ENCODE data around the gene GNB3.

Gene GNB3

GRCh38 chr12:6840761-6841515, at the start of gene GNB3:
GNB3 (plus strand) TSS chr12:6840925; CDS start chr12:6841288, 363 bp downstream.
- peaks cover 4% of the 10 kb centered on the region for H3K36me3 Mint-ChIP-seq (ENCODE audit: low read depth)
- H3K9me3 Mint-ChIP-seq, result no peaks in the 10 kb centered on the region
- no peaks in the 10 kb centered on the region for H3K4me1 Mint-ChIP-seq (ENCODE audit: low read depth)

GRCh38 chr12:6791931-6792520, 48.7 kb upstream of the GNB3 start:
- H3K36me3 Mint-ChIP-seq (ENCODE audit: low read depth), result peaks cover 69% of the 10 kb centered on the region
- no peaks in the 10 kb centered on the region for H3K27me3 Mint-ChIP-seq
- DNase-seq, result peak; percentile 61
- peak overlapping the region; percentile 90 for H3K4me3 Mint-ChIP-seq
- peak overlapping the region; percentile 93 for H3K27ac Mint-ChIP-seq
- H3K4me1 Mint-ChIP-seq (ENCODE audit: low read depth), result peaks cover 58% of the 10 kb centered on the region
- no peaks in the 10 kb centered on the region for H3K9me3 Mint-ChIP-seq

More at GRCh38 chr12:6840761-6841515, at the start of gene GNB3:
- H3K27ac Mint-ChIP-seq, result no peak within 1 kb of the TSS
- no peak for DNase-seq
- H3K4me3 Mint-ChIP-seq, result no peak within 1 kb of the TSS
- H3K27me3 Mint-ChIP-seq, result no peaks in the 10 kb centered on the region

DNA sequence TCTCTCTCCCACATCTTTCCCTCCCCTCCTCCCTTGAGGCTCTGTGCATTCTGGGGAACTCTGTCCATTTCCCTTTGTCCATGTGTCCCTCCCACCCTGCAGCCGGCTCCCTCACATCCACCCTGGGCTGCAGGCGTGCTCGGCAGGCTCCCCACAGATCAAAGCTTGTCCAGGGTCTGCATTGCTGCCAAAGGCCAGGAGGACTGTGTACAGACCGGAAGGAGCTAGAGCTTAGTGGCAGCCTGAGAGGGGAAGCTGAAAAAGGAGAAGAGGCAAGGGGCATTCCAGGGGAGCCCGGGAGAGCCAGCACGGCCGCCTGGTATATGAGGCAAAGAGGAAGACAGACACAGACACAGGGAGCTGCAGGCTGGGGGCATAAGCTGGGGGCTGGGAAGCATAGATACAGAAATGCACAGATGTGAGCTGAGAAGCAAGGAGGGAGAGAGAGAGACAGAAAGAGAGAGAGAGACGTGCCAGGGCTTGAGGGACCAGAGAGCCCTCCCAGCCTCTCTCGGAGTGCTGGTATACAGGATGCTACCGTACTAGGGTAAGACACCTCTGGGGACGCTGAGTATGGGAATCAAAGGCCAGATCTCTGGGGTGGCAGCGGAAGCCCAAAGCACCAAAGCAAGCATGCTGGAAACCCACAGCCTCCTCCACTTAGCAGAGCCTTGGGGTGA, 48.1 kb upstream of the GNB3 start:
- peak; percentile 56 for DNase-seq
- Mint-ChIP-seq H3K36me3 (ENCODE audit: low read depth) (peaks cover 75% of the 10 kb centered on the region), H3K27ac (peak overlapping the region; percentile 93), H3K27me3 (no peaks in the 10 kb centered on the region), H3K4me1 (ENCODE audit: low read depth) (peaks cover 58% of the 10 kb centered on the region), H3K9me3 (no peaks in the 10 kb centered on the region), H3K4me3 (peak overlapping the region; percentile 90)

- H3K9me3 Mint-ChIP-seq, result no peaks in the 10 kb centered on the region
- no peak for DNase-seq
- peaks cover 48% of the 10 kb centered on the region for H3K4me1 Mint-ChIP-seq (ENCODE audit: low read depth)
- H3K27ac Mint-ChIP-seq, result peak overlapping the region; percentile 66
- H3K27me3 Mint-ChIP-seq, result no peaks in the 10 kb centered on the region
- no peak overlapping the region for H3K4me3 Mint-ChIP-seq
- H3K36me3 Mint-ChIP-seq (ENCODE audit: low read depth), result peaks cover 89% of the 10 kb centered on the region
Measured at GRCh38 chr12:6795088-6795487, 45.6 kb upstream of the GNB3 start.

- DNase-seq, result no peak
- Mint-ChIP-seq H3K4me3 (no peak overlapping the region), H3K9me3 (no peaks in the 10 kb centered on the region), H3K36me3 (ENCODE audit: low read depth) (peaks cover 84% of the 10 kb centered on the region), H3K27me3 (no peaks in the 10 kb centered on the region), H3K4me1 (ENCODE audit: low read depth) (peaks cover 47% of the 10 kb centered on the region), H3K27ac (no peak overlapping the region)
Measured at GRCh38 chr12:6796576-6796975, 44.1 kb upstream of the GNB3 start.

DNA sequence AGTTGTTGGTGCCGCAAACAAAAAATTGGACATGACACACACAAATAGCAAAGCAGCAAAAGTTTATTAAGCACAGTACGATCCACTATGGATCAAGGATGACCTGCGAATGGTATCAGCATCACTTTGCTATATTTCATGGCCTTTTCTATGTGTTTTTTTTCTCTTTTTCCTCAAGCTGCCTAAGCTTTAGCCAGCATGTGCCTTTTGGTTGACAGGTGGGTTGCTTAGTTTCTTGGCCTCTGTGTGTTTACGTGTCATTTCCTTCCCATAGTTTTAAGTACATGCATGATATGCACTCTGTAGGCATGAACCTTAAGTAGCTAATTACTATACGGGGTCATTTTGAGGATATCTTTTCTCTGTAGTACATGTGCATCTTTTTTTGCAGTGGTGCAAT, 41.6 kb upstream of the GNB3 start:
- Mint-ChIP-seq H3K27me3 (no peaks in the 10 kb centered on the region), H3K27ac (peak overlapping the region; percentile 11), H3K9me3 (no peaks in the 10 kb centered on the region), H3K4me1 (ENCODE audit: low read depth) (peaks cover 29% of the 10 kb centered on the region), H3K36me3 (ENCODE audit: low read depth) (peaks cover 78% of the 10 kb centered on the region), H3K4me3 (no peak overlapping the region)
- no peak for DNase-seq

DNA sequence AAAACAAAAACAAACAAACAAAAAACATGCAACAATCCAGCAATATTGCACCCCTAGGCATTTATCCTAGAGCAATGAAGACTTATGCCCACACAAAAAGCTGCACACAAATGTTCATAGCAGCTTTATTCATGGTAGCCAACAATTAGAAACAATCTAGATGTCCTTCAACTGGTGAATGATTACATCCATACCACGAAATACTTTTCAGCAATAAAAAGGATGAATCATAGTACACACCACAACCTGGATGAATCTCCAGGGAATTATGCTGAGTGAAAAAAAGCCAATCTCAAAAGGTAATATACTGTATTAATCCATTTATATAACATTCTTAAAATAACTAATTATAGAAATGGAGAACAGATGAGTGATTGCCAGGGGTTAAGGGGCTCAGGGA, 33.6 kb upstream of the GNB3 start:
- Mint-ChIP-seq H3K4me3 (no peak overlapping the region), H3K27me3 (no peaks in the 10 kb centered on the region), H3K9me3 (no peaks in the 10 kb centered on the region), H3K36me3 (ENCODE audit: low read depth) (peaks cover 50% of the 10 kb centered on the region), H3K4me1 (ENCODE audit: low read depth) (peaks cover 17% of the 10 kb centered on the region), H3K27ac (no peak overlapping the region)
- no peak for DNase-seq

- Mint-ChIP-seq H3K36me3 (ENCODE audit: low read depth) (peaks cover 46% of the 10 kb centered on the region), H3K9me3 (no peaks in the 10 kb centered on the region), H3K4me1 (ENCODE audit: low read depth) (peaks cover 17% of the 10 kb centered on the region), H3K27me3 (no peaks in the 10 kb centered on the region), H3K4me3 (no peak overlapping the region), H3K27ac (peak overlapping the region; percentile 35)
- no peak for DNase-seq
Measured at GRCh38 chr12:6809056-6809455, 31.7 kb upstream of the GNB3 start.

- Mint-ChIP-seq H3K9me3 (no peaks in the 10 kb centered on the region), H3K27ac (peak overlapping the region; percentile 31)
Measured at GRCh38 chr12:6810758-6811157, 30.0 kb upstream of the GNB3 start.

GRCh38 chr12:6813363-6813762, 27.4 kb upstream of the GNB3 start:
- no peak overlapping the region for H3K27ac Mint-ChIP-seq
- DNase-seq, result no peak
- H3K4me3 Mint-ChIP-seq, result no peak overlapping the region
- peaks cover 15% of the 10 kb centered on the region for H3K4me1 Mint-ChIP-seq (ENCODE audit: low read depth)
- no peaks in the 10 kb centered on the region for H3K9me3 Mint-ChIP-seq
- no peaks in the 10 kb centered on the region for H3K27me3 Mint-ChIP-seq
- peaks cover 62% of the 10 kb centered on the region for H3K36me3 Mint-ChIP-seq (ENCODE audit: low read depth)

More at GRCh38 chr12:6810758-6811157, 30.0 kb upstream of the GNB3 start:
- H3K27me3 Mint-ChIP-seq, result no peaks in the 10 kb centered on the region
- H3K36me3 Mint-ChIP-seq (ENCODE audit: low read depth), result peaks cover 52% of the 10 kb centered on the region
- peaks cover 15% of the 10 kb centered on the region for H3K4me1 Mint-ChIP-seq (ENCODE audit: low read depth)
- H3K4me3 Mint-ChIP-seq, result no peak overlapping the region
- DNase-seq, result no peak

GRCh38 chr12:6816598-6816997, 24.1 kb upstream of the GNB3 start:
- H3K36me3 Mint-ChIP-seq (ENCODE audit: low read depth), result peaks cover 63% of the 10 kb centered on the region

DNA sequence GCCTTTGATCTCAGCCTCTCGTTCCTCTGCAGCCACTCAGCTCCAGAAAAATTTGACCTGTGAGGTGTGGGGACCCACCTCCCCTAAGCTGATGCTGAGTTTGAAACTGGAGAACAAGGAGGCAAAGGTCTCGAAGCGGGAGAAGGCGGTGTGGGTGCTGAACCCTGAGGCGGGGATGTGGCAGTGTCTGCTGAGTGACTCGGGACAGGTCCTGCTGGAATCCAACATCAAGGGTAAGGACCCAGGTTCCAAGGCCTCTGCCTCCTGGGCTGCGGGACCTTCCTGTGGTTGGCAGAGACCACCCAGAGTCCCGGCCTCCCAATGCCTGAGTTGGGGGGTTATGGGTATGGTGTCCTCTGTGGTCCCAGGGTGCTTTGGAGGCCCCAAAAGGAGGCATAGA, 23.6 kb upstream of the GNB3 start:
- no peak overlapping the region for H3K27ac Mint-ChIP-seq
- H3K9me3 Mint-ChIP-seq, result no peaks in the 10 kb centered on the region
- H3K4me3 Mint-ChIP-seq, result no peak overlapping the region
- DNase-seq, result no peak
- peaks cover 10% of the 10 kb centered on the region for H3K27me3 Mint-ChIP-seq
- peaks cover 12% of the 10 kb centered on the region for H3K4me1 Mint-ChIP-seq (ENCODE audit: low read depth)
- peaks cover 63% of the 10 kb centered on the region for H3K36me3 Mint-ChIP-seq (ENCODE audit: low read depth)

More at GRCh38 chr12:6816598-6816997, 24.1 kb upstream of the GNB3 start:
- Mint-ChIP-seq H3K4me1 (ENCODE audit: low read depth) (peaks cover 8% of the 10 kb centered on the region), H3K27me3 (peaks cover 6% of the 10 kb centered on the region), H3K27ac (no peak overlapping the region), H3K4me3 (no peak overlapping the region), H3K9me3 (no peaks in the 10 kb centered on the region)
- DNase-seq, result no peak

DNA sequence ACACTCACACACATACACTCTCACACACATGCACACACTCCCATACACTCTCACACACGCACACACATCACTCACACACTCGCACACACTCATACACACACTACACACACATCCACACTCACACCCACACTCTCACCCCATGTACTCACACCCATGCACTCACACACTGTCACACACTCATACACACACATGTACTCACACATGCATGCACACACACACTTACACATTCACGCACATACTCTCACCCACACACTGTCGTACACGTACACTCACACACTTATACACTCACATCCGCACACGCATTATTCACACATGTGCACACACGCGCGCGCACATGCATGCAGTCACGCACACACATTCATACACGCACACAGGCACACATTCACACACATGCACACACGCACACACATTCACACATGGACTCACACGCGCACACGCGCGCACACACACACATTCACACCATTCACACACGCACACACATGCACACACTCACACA, 23.0 kb upstream of the GNB3 start:
- H3K27me3 Mint-ChIP-seq, result peaks cover 16% of the 10 kb centered on the region
- H3K27ac Mint-ChIP-seq, result peak overlapping the region; percentile 1
- no peak overlapping the region for H3K4me3 Mint-ChIP-seq
- DNase-seq, result no peak
- H3K9me3 Mint-ChIP-seq, result no peaks in the 10 kb centered on the region
- H3K4me1 Mint-ChIP-seq (ENCODE audit: low read depth), result peaks cover 13% of the 10 kb centered on the region
- peaks cover 63% of the 10 kb centered on the region for H3K36me3 Mint-ChIP-seq (ENCODE audit: low read depth)

- H3K27me3 Mint-ChIP-seq, result peaks cover 21% of the 10 kb centered on the region
- H3K4me1 Mint-ChIP-seq (ENCODE audit: low read depth), result peaks cover 13% of the 10 kb centered on the region
- no peaks in the 10 kb centered on the region for H3K9me3 Mint-ChIP-seq
- DNase-seq, result no peak
- no peak overlapping the region for H3K27ac Mint-ChIP-seq
- peaks cover 63% of the 10 kb centered on the region for H3K36me3 Mint-ChIP-seq (ENCODE audit: low read depth)
- no peak overlapping the region for H3K4me3 Mint-ChIP-seq
Measured at GRCh38 chr12:6818222-6818621, 22.5 kb upstream of the GNB3 start.

DNA sequence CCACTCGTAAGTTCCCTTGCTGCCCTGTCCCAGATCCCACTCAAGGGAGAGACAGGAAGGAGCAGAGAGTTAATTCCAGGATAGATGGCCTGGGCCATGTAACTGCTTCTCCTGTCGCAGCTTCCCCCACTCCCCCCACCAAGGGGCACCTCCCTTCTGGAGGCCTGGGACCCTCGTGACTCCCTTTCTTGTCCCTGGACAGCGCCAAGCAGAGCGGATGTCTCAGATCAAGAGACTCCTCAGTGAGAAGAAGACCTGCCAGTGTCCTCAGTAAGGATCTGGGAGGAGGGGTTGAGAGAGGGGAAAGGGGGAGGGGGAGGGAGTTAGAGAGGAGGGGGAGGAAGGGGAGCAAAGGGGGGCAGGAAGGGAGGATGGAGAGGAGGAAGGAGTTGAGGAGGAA, 22.1 kb upstream of the GNB3 start:
- H3K4me3 Mint-ChIP-seq, result no peak overlapping the region
- peaks cover 59% of the 10 kb centered on the region for H3K36me3 Mint-ChIP-seq (ENCODE audit: low read depth)
- DNase-seq, result no peak
- H3K27ac Mint-ChIP-seq, result no peak overlapping the region
- peaks cover 25% of the 10 kb centered on the region for H3K27me3 Mint-ChIP-seq
- no peaks in the 10 kb centered on the region for H3K9me3 Mint-ChIP-seq
- peaks cover 13% of the 10 kb centered on the region for H3K4me1 Mint-ChIP-seq (ENCODE audit: low read depth)
